Trophoblast cell (in vitro differentiated cells and primary cell): ENCODE results near the gene BLVRA.
A peak's percentile ranks its signal among the peaks of the same experiment; 100 is the strongest.
"Not testable (repeated sequence)": the region's sequence is repeated elsewhere in the genome, so short reads cannot be mapped to it uniquely, and the experiment has no call there.

Source experiments
- DNase-seq, 2 donors: peaks; one replicate each; pipeline ENCODE4 v3.0.0-alpha.2; 2016
- H2AFZ ChIP-seq: 2 replicates; pipeline ENCODE4 v1.6.1; 2013; ENCODE audit warnings: low read length, moderate library complexity, mild to moderate bottlenecking; ENCODE audit not compliant: insufficient read depth, poor library complexity
- H2AK5ac ChIP-seq: 2 replicates; pipeline ENCODE4 v1.6.1; 2013; ENCODE audit warnings: mild to moderate bottlenecking, low read length
- H2BK120ac ChIP-seq: 2 replicates; pipeline ENCODE4 v1.6.1; 2013; ENCODE audit warnings: low read length, mild to moderate bottlenecking, moderate library complexity; ENCODE audit not compliant: insufficient read depth, poor library complexity
- H2BK12ac ChIP-seq: 2 replicates; pipeline ENCODE4 v1.6.1; 2013; ENCODE audit warnings: mild to moderate bottlenecking, low read length, moderate library complexity
- H2BK5ac ChIP-seq: 2 replicates; pipeline ENCODE4 v1.6.1; 2013; ENCODE audit warnings: low read length, low read depth, moderate library complexity, mild to moderate bottlenecking; ENCODE audit not compliant: poor library complexity
- H3K14ac ChIP-seq: 2 replicates; pipeline ENCODE4 v1.6.1; 2013; ENCODE audit warnings: mild to moderate bottlenecking, low read length
- H3K18ac ChIP-seq: 2 replicates; pipeline ENCODE4 v1.6.1; 2013; ENCODE audit warnings: mild to moderate bottlenecking, low read length
- H3K23ac ChIP-seq: 2 replicates; pipeline ENCODE4 v1.6.1; 2013; ENCODE audit warnings: low read length
- H3K27ac ChIP-seq: 2 replicates; pipeline ENCODE4 v1.5.1; 2013; ENCODE audit warnings: low read depth, mild to moderate bottlenecking, inconsistent platforms, low read length, moderate library complexity
- H3K27me3 ChIP-seq: 2 replicates; pipeline ENCODE4 v1.6.1; 2013; ENCODE audit warnings: inconsistent platforms, mild to moderate bottlenecking, low read length, moderate library complexity; ENCODE audit not compliant: insufficient read depth
- H3K36me3 ChIP-seq, 2 experiments: 1 replicate in 1 of 2; 2 replicates in 1 of 2; pipeline ENCODE4 v1.6.1; 2013; ENCODE audit warnings: low read length in 2 of 2, mild to moderate bottlenecking in 2 of 2, moderate library complexity in 1 of 2; ENCODE audit not compliant: insufficient read depth in 2 of 2, control insufficient read depth in 1 of 2
- H3K4ac ChIP-seq: 2 replicates; pipeline ENCODE4 v1.6.1; 2013; ENCODE audit warnings: low read depth, mild to moderate bottlenecking, low read length, moderate library complexity
- H3K4me1 ChIP-seq, 2 experiments: 1 replicate in 1 of 2; 2 replicates in 1 of 2; pipeline ENCODE4 v1.6.1; 2013; ENCODE audit warnings: low read length in 2 of 2, mild to moderate bottlenecking in 2 of 2, moderate library complexity in 1 of 2; ENCODE audit not compliant: insufficient read depth in 2 of 2, control insufficient read depth in 1 of 2
- H3K4me2 ChIP-seq: 2 replicates; pipeline ENCODE4 v1.6.1; 2013; ENCODE audit warnings: inconsistent platforms, mild to moderate bottlenecking, low read length, moderate library complexity
- H3K4me3 ChIP-seq: 2 replicates; pipeline ENCODE4 v1.5.1; 2013; ENCODE audit warnings: mild to moderate bottlenecking, low read depth, low read length, inconsistent platforms
- H3K79me1 ChIP-seq: one replicate; pipeline ENCODE4 v1.6.1; 2013; ENCODE audit warnings: low read length
- H3K79me2 ChIP-seq: 2 replicates; pipeline ENCODE4 v1.6.1; 2013; ENCODE audit warnings: low read length, mild to moderate bottlenecking; ENCODE audit not compliant: control insufficient read depth, insufficient read depth, poor library complexity
- H3K9ac ChIP-seq: 2 replicates; pipeline ENCODE4 v1.6.1; 2013; ENCODE audit warnings: mild to moderate bottlenecking, low read length
- H3K9me3 ChIP-seq: 2 replicates; pipeline ENCODE4 v1.6.1; 2013; ENCODE audit warnings: low read depth, mild to moderate bottlenecking, control low read depth, inconsistent platforms, low read length; ENCODE audit not compliant: insufficient read depth
- H4K12ac ChIP-seq: 2 replicates; pipeline ENCODE4 v1.6.1; 2013; ENCODE audit warnings: low read depth, mild to moderate bottlenecking, low read length, moderate library complexity
- H4K8ac ChIP-seq: 2 replicates; pipeline ENCODE4 v1.6.1; 2013; ENCODE audit warnings: low read depth, mild to moderate bottlenecking, low read length, moderate library complexity
- H4K91ac ChIP-seq: one replicate; pipeline ENCODE4 v1.6.1; 2013; ENCODE audit warnings: low read depth, mild to moderate bottlenecking, low read length, moderate library complexity
- WGBS: extraction: QIAGEN DNeasy Blood & Tissue Kit; methylation state at CpG from one replicate; pipeline ENCODE4 v1.1.7; 2013; ENCODE audit warnings: missing lambda C conversion rate; ENCODE audit not compliant: insufficient read length, insufficient coverage; ENCODE audit errors: extremely low coverage; 5-methylcytosine and 5-hydroxymethylcytosine counted together

Gene BLVRA

DNA sequence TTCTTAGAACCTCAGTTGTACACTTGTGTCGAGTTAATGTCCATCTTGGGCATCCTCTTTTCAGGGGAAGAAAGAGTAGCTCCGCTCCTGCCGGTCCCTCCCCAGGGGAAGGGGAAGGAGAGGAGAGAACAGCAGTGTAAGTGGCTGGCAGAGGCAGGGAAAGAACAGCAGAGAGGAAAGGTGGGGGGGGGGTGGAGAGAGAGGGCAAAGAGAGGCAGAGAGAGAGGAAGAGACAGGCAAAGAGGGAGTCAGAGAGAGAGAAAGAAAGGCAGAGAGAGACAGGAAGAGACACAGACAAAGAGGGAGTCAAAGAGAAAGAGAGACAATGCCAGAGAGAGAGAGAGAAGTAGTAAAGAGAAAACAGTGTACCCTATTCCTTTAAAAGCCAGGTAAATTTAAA is 56.9 kb downstream of the BLVRA start:
- no peak overlapping the region for H3K27ac ChIP-seq
- WGBS: no CpG with 5 or more reads among the region's 3 CpGs
- H3K9me3 ChIP-seq: peaks cover 1% of the 10 kb centered on the region
- H3K4me2 ChIP-seq: no peak overlapping the region
- DNase-seq: no peak
- H3K18ac ChIP-seq: no peak overlapping the region
- H2AK5ac ChIP-seq: no peak overlapping the region
- no peak overlapping the region for H3K9ac ChIP-seq
- H2BK120ac ChIP-seq: no peak overlapping the region
- H3K23ac ChIP-seq: no peak overlapping the region
- H2BK12ac ChIP-seq: peak overlapping the region; percentile 71
- H4K91ac ChIP-seq: peak overlapping the region; percentile 24
- no peaks in the 10 kb centered on the region for H3K27me3 ChIP-seq
- no peak overlapping the region for H2AFZ ChIP-seq
- no peak overlapping the region for H3K4me3 ChIP-seq
- peaks cover 0 to 1% of the 10 kb centered on the region in 2 experiments for H3K36me3 ChIP-seq
- H4K12ac ChIP-seq: no peak overlapping the region
- H3K4me1 ChIP-seq: peaks cover 2% of the 10 kb centered on the region in 2 experiments
- H3K79me1 ChIP-seq: peaks cover 3% of the 10 kb centered on the region
- no peak overlapping the region for H2BK5ac ChIP-seq
- no peak overlapping the region for H4K8ac ChIP-seq
- H3K4ac ChIP-seq: no peak overlapping the region
- H3K79me2 ChIP-seq: no peaks in the 10 kb centered on the region
- H3K14ac ChIP-seq: no peak overlapping the region

DNA sequence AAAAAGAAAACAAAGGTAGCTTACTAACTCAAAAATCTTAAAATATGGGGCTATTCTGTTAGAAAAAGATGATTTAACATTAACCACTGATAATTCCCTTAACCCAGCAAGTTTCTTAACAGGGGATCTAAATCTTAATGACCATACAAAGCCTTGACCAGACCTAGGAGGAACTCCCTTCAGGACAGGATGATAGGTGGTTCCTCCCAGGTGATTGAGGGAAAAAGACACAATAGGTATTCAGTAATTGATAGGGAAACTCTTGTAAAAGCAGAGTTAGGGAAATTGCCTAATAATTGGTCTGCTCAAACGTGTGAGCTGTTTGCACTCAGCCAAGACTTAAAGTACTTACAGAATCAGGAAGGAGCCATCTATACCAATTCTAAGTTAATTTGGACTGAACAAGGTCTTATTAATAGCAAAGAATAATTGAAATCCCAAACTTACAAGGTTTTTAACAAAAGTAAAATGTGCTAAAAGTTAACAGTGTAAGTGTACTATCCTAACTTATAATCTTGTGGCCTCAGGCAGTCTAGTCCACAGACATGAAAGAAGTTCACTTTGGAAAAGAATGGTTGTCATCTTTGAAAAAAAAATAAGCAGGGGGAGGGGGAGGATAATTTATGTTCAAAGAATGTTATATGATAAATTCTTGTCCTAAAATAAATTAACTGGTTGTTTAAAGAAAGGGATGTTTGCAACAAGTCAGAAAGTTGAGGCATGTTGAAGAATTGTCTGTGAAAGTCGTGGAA is 57.7 kb downstream of the BLVRA start:
- WGBS: no CpG with 5 or more reads among the region's 2 CpGs
- H4K91ac ChIP-seq, H2BK120ac ChIP-seq, H3K36me3 ChIP-seq, H4K8ac ChIP-seq, H2AK5ac ChIP-seq, H4K12ac ChIP-seq, H3K9ac ChIP-seq, H3K4me2 ChIP-seq, H3K4ac ChIP-seq, H3K4me3 ChIP-seq, H3K14ac ChIP-seq, DNase-seq, H3K27me3 ChIP-seq, H3K27ac ChIP-seq, H2AFZ ChIP-seq, H3K79me1 ChIP-seq, H3K9me3 ChIP-seq, H3K4me1 ChIP-seq, H3K23ac ChIP-seq, H3K79me2 ChIP-seq, H2BK12ac ChIP-seq, H2BK5ac ChIP-seq, H3K18ac ChIP-seq: not testable (repeated sequence)

DNA sequence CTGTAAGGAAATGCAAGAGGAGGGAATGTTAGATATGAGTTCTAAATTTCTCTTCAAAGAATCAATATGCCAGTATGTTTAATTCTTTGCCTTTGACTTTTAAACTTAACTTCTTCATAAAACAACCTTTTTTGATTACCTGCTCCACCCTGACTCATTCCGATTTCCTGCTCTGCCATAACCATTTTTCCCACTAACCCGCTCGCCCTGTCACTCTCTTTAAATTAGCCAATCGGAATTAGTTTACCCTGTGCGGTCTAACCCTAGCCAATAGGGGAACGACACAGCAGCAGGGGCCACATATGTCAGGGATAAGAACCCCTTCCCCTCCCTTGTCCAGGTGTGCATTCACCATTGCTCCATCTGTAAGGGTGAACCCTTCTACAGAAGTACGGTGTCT is 64.9 kb downstream of the BLVRA start:
- not testable (repeated sequence) for H2BK120ac ChIP-seq, H4K8ac ChIP-seq, DNase-seq, H2BK5ac ChIP-seq, H3K79me2 ChIP-seq, H3K79me1 ChIP-seq, H2AFZ ChIP-seq, H3K14ac ChIP-seq, H4K12ac ChIP-seq, H3K4me2 ChIP-seq, H3K4me3 ChIP-seq, H2BK12ac ChIP-seq, H2AK5ac ChIP-seq, H3K27me3 ChIP-seq, H3K9me3 ChIP-seq, H3K23ac ChIP-seq, H3K36me3 ChIP-seq, H3K18ac ChIP-seq, H3K27ac ChIP-seq, H3K4me1 ChIP-seq, H3K9ac ChIP-seq, H4K91ac ChIP-seq, H3K4ac ChIP-seq
- 100% methylated on average over 1 of the region's 7 CpGs for WGBS

DNA sequence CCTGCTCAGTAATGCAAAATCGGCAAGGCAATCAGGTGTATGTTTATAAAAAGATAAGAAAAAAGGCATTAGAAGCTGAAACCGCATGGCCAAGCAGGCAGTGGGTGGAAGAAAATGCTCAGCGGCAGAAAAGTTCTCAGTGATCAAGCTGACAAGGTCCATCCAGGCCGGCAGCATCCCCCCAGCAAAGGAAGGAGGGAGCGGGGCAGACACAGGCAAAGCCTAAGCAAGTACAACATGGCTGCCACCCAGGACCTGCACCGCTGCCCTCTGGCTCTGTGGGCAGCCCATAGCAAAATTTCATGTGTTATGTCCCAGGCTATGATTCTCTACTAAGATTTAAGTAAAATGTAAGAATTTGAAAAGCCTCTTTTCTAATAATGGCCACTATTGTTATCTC is 65.5 kb downstream of the BLVRA start:
- no peak overlapping the region for H2AK5ac ChIP-seq
- peaks cover 0 to 1% of the 10 kb centered on the region in 2 experiments for H3K36me3 ChIP-seq
- peaks cover 1% of the 10 kb centered on the region for H3K9me3 ChIP-seq
- no peak for DNase-seq
- H2BK120ac ChIP-seq: no peak overlapping the region
- no peaks in the 10 kb centered on the region for H3K4me1 ChIP-seq
- H3K27me3 ChIP-seq: no peaks in the 10 kb centered on the region
- no peak overlapping the region for H4K91ac ChIP-seq
- H4K8ac ChIP-seq: no peak overlapping the region
- no peak overlapping the region for H4K12ac ChIP-seq
- no CpG with 5 or more reads among the region's 6 CpGs for WGBS
- H3K27ac ChIP-seq: no peak overlapping the region
- no peak overlapping the region for H2BK5ac ChIP-seq
- H3K18ac ChIP-seq: no peak overlapping the region
- no peak overlapping the region for H3K23ac ChIP-seq
- no peak overlapping the region for H2AFZ ChIP-seq
- H3K4me2 ChIP-seq: no peak overlapping the region
- H2BK12ac ChIP-seq: no peak overlapping the region
- no peak overlapping the region for H3K9ac ChIP-seq
- no peak overlapping the region for H3K14ac ChIP-seq
- H3K79me2 ChIP-seq: no peaks in the 10 kb centered on the region
- H3K4ac ChIP-seq: no peak overlapping the region
- no peaks in the 10 kb centered on the region for H3K79me1 ChIP-seq
- no peak overlapping the region for H3K4me3 ChIP-seq
